HEK293T (cell line): ENCODE measurements around the gene CXCL1.

Experiments used
- ARNT ChIP-seq: fragments of 450-650 bp; IDR thresholded peaks from 2 replicates; pipeline ENCODE4 v1.6.1; 2017; ENCODE audit warnings: mild to moderate bottlenecking
- BHLHE40 ChIP-seq: fragments of 450-650 bp; IDR thresholded peaks from 2 replicates; pipeline ENCODE4 v1.6.1; 2016; ENCODE audit warnings: mild to moderate bottlenecking, moderate library complexity, borderline replicate concordance
- FOXM1 ChIP-seq: fragments of 450-650 bp; IDR thresholded peaks from 2 replicates; pipeline ENCODE4 v1.6.1; 2017; ENCODE audit warnings: mild to moderate bottlenecking, borderline replicate concordance
- SP1 ChIP-seq: fragments of 450-650 bp; IDR thresholded peaks from 2 replicates; pipeline ENCODE4 v1.6.1; 2017
- TARDBP ChIP-seq: fragments of 450-650 bp; IDR thresholded peaks from 2 replicates; pipeline ENCODE4 v1.6.1; 2016

DNA sequence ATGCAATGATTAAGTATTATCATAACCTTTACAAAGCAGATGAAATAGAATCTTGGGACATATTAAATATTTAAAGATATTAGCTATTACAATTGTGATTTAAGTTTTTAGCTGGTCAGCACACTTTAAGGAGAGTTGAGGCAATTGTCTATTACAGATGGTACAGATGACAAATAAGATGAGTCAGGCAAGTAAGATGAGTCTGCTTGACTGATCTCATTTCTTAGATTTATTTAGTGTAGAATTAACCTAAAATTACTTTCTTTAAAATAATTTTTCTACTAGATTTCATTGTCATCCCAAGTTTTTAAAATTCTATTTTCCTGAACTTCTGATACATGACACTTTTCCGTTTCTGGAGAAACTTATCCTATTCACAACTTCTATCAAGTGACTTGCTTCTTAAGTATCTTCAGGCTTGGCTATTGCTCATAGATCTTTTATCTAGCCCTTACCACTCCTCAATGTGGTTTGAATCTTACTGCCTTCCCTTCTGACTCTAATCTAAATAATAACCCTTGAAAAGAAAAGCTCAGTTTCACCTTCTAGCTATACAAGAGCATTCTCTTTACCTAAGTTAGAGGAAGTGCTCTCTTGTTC is 32.9 kb downstream of the CXCL1 start:
- TF ChIP-seq BHLHE40 (no peak), FOXM1 (no peak), ARNT (no peak), TARDBP (no peak), SP1 (no peak)
